Thoracic aorta (tissue), 2 donors: Measurements from ENCODE around the gene PPP1R9B. TPM values are rescaled to one million over a fixed set of nuclear protein-coding genes. Genes with fewer than 3 reads are reported as not detected.

Source experiments
- ATAC-seq: fragments of 150-250 bp; one replicate; pipeline ENCODE4 v1.8.0; 2017; ENCODE audit warnings: low read depth; ENCODE audit not compliant: insufficient number of reproducible peaks, low FRiP score
- DNase-seq: peaks from one replicate; pipeline ENCODE4 v3.0.0-alpha.2; 2020; ENCODE audit warnings: low spot score
- H3K27ac ChIP-seq, 2 donors: fragments of 200-600 bp; sonication (generic); 1 replicate in 1 of 2; 2 replicates in 1 of 2; pipeline ENCODE4 v1.5.1; 2016; ENCODE audit warnings: mild to moderate bottlenecking in 2 of 2, moderate library complexity in 2 of 2
- H3K27me3 ChIP-seq: fragments of 200-600 bp; sonication (generic); replicated peaks from 2 replicates; pipeline ENCODE4 v1.6.0; 2016; ENCODE audit warnings: mild to moderate bottlenecking; ENCODE audit not compliant: insufficient read depth
- H3K36me3 ChIP-seq: fragments of 200-600 bp; sonication (generic); one replicate; pipeline ENCODE4 v1.5.1; 2016
- H3K4me1 ChIP-seq, 2 donors: fragments of 200-600 bp; sonication (generic); 1 replicate in 1 of 2; 2 replicates in 1 of 2; pipeline versions ENCODE4 v1.5.1 to v1.6.0; 2016; ENCODE audit warnings: low read depth in 2 of 2, mild to moderate bottlenecking in 1 of 2; ENCODE audit not compliant: control insufficient read depth in 1 of 2
- H3K4me3 ChIP-seq: fragments of 200-600 bp; sonication (generic); 2 replicates; pipeline ENCODE4 v1.5.1; 2016; ENCODE audit warnings: mild to moderate bottlenecking
- H3K9me3 ChIP-seq: fragments of 200-600 bp; sonication (generic); 2 replicates; pipeline ENCODE4 v1.5.1; 2016
- total RNA-seq, 2 donors: library from RNA; depleted of rRNA; stranded (reverse); fragments of >200 nt; gene quantifications; one replicate each; pipeline versions ENCODE4 v1.1.0 to v1.2.3, GENCODE V29; 2016
- TF ChIP-seq, protein P1 (sequence below): fragments of 200-600 bp; sonication (generic); IDR thresholded peaks from one replicate; pipeline ENCODE4 v1.5.1; 2019; ENCODE audit warnings: antibody characterized with exemption

Gene PPP1R9B
- total RNA-seq, 2 donors from 2014 or later = 53.3 to 67.1 TPM

DNA sequence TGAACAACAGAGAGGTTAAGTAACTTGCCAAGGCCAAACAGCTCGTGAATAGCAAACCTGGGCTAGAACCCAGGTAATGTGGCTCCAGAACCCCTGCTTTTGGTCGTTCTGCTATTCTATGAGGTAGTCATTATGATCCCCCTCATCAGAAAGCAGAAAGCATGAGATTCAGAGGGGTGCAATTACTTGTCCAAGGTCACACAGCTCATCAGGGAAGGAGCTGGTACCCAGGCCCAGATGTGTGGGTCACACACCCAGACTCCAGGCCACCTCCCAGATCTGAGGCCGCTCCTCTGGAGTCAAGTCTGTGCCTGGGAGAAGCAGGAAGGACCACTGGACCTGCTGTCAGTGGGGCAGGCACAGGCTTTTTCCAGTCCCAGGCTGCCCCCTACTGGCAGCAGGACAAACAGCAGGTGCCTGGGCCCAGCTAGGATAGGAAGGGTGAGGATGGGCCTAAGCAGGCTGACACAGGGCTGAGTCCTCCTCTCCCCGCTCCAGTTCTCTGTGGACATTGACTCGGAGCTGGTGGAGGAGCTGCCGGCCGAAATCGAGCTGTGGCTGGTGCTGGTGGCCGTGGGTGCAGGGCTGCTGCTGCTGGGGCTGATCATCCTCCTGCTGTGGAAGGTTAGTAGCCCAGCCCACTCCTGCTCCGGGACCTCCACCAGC lies 63.1 kb downstream of the PPP1R9B start:
- Histone ChIP-seq H3K4me1 (no peaks in the 10 kb centered on the region), H3K9me3 (no peaks in the 10 kb centered on the region), H3K27me3 (no peaks in the 10 kb centered on the region), H3K36me3 (peaks cover 32% of the 10 kb centered on the region), H3K4me3 (no peak overlapping the region), H3K27ac (peak overlapping the region; percentile 31 to 42)
- DNase-seq = no peak
- no peak for ATAC-seq
- TF ChIP-seq, protein P1, sequence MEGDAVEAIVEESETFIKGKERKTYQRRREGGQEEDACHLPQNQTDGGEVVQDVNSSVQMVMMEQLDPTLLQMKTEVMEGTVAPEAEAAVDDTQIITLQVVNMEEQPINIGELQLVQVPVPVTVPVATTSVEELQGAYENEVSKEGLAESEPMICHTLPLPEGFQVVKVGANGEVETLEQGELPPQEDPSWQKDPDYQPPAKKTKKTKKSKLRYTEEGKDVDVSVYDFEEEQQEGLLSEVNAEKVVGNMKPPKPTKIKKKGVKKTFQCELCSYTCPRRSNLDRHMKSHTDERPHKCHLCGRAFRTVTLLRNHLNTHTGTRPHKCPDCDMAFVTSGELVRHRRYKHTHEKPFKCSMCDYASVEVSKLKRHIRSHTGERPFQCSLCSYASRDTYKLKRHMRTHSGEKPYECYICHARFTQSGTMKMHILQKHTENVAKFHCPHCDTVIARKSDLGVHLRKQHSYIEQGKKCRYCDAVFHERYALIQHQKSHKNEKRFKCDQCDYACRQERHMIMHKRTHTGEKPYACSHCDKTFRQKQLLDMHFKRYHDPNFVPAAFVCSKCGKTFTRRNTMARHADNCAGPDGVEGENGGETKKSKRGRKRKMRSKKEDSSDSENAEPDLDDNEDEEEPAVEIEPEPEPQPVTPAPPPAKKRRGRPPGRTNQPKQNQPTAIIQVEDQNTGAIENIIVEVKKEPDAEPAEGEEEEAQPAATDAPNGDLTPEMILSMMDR = peak; percentile 95

Other genes starting within 250 kb of the PPP1R9B start
- gene DLX4, start 181.5 kb downstream of the PPP1R9B start, total RNA-seq = not detected
- under 1 TPM in 1 of 2 donors, not detected in 1; 0.54 TPM for gene DLX3, start 155.5 kb downstream of the PPP1R9B start, total RNA-seq
- gene ITGA3, start 94.6 kb downstream of the PPP1R9B start, total RNA-seq = 100 to 1,000 TPM; 197 to 260 TPM
- 10 to 100 TPM; 35.5 to 74.9 TPM for gene PDK2, start 55.3 kb downstream of the PPP1R9B start, total RNA-seq
- gene SAMD14, start 20.5 kb downstream of the PPP1R9B start, total RNA-seq = 10 to 100 TPM in 1 of 2 donors, 1 to 10 TPM in 1; 9.7 to 11.5 TPM
- 100 to 1,000 TPM in 1 of 2 donors, 10 to 100 TPM in 1; 95.5 to 158 TPM for gene SGCA, start 15.3 kb upstream of the PPP1R9B start, total RNA-seq
- 100 to 1,000 TPM; 261 to 270 TPM for gene COL1A1, start 51.0 kb upstream of the PPP1R9B start, total RNA-seq
- 1 to 10 TPM in 1 of 2 donors, under 1 TPM in 1; 0.28 to 1.4 TPM for gene TMEM92, start 123.8 kb upstream of the PPP1R9B start, total RNA-seq
- 10 to 100 TPM; 17.6 to 26.4 TPM for gene XYLT2, start 195.4 kb upstream of the PPP1R9B start, total RNA-seq
- gene MRPL27, start 222.5 kb upstream of the PPP1R9B start, total RNA-seq = 10 to 100 TPM; 17.1 to 42.9 TPM
- 1 to 10 TPM in 1 of 2 donors, not detected in 1; 3.9 TPM for gene EME1, start 222.6 kb upstream of the PPP1R9B start, total RNA-seq
- 10 to 100 TPM; 55.6 to 96.4 TPM for gene LRRC59, start 246.8 kb upstream of the PPP1R9B start, total RNA-seq